Breast epithelium (tissue), 3 donors: ENCODE measurements around the gene BCL10.

Experiments used
- CTCF ChIP-seq, 3 donors: fragments of 450-650 bp; IDR thresholded peaks; one replicate each; pipeline ENCODE4 v1.5.1; 2016 to 2017; ENCODE audit warnings: antibody characterized with exemption in 3 of 3, mild to moderate bottlenecking in 3 of 3, moderate library complexity in 3 of 3
- POLR2A ChIP-seq: fragments of 450-650 bp; IDR thresholded peaks from one replicate; pipeline ENCODE4 v1.6.1; 2016; ENCODE audit warnings: antibody characterized with exemption, mild to moderate bottlenecking, moderate library complexity
- POLR2AphosphoS5 ChIP-seq, 3 donors: sonication (generic); formaldehyde crosslinking; IDR thresholded peaks; one replicate each; pipeline ENCODE4 v1.6.1; 2017; ENCODE audit warnings: antibody characterized with exemption in 3 of 3

- no peak for TF ChIP-seq CTCF (IDR thresholded peaks at IDR 0.05)
- TF ChIP-seq POLR2AphosphoS5 (IDR thresholded peaks at IDR 0.05), result no peak
- no peak for TF ChIP-seq POLR2A
These were observed 41.1 kb upstream of the BCL10 start for GRCh38 chr1:85317560-85317959.
